ENCODE measurements around the gene PPP2R2D.
A peak's percentile ranks its signal among the peaks of the same experiment; 100 is the strongest.
"Not testable (repeated sequence)": the region's sequence is repeated elsewhere in the genome, so short reads cannot be mapped to it uniquely, and the experiment has no call there.

PPP2R2D gene

GRCh38 chr10:131977323-131978096 lies 76.7 kb downstream of the PPP2R2D start:
- Mint-ChIP-seq H3K4me3 (no peak overlapping the region), H3K4me1 (peaks cover 25 to 34% of the 10 kb centered on the region in 2 donors), H3K27me3 (peaks cover 0 to 18% of the 10 kb centered on the region in 2 donors), H3K36me3 (peaks cover 9 to 14% of the 10 kb centered on the region in 2 donors), H3K9me3 (peaks cover 0 to 2% of the 10 kb centered on the region in 2 donors), H3K27ac (no peak overlapping the region)
- ATAC-seq (replicated peaks) (no peak), DNase-seq (no peak)

- Mint-ChIP-seq H3K4me3 (no peak overlapping the region), H3K9me3 (peaks cover 0 to 2% of the 10 kb centered on the region in 2 donors), H3K27ac (no peak overlapping the region), H3K27me3 (peaks cover 0 to 18% of the 10 kb centered on the region in 2 donors), H3K36me3 (peaks cover 6 to 9% of the 10 kb centered on the region in 2 donors), H3K4me1 (peaks cover 21 to 34% of the 10 kb centered on the region in 2 donors)
- ATAC-seq (replicated peaks) (no peak), DNase-seq (no peak)
Measured at GRCh38 chr10:131978366-131978765, 77.6 kb downstream of the PPP2R2D start.

- Mint-ChIP-seq H3K27ac (no peak overlapping the region), H3K9me3 (peaks cover 0 to 1% of the 10 kb centered on the region in 2 donors), H3K36me3 (peaks cover 6 to 8% of the 10 kb centered on the region in 2 donors), H3K4me3 (no peak overlapping the region), H3K27me3 (peaks cover 0 to 18% of the 10 kb centered on the region in 2 donors), H3K4me1 (peaks cover 21 to 34% of the 10 kb centered on the region in 2 donors)
- DNase-seq (no peak), ATAC-seq (replicated peaks) (no peak)
Measured at GRCh38 chr10:131978851-131979250, 78.0 kb downstream of the PPP2R2D start.

DNA sequence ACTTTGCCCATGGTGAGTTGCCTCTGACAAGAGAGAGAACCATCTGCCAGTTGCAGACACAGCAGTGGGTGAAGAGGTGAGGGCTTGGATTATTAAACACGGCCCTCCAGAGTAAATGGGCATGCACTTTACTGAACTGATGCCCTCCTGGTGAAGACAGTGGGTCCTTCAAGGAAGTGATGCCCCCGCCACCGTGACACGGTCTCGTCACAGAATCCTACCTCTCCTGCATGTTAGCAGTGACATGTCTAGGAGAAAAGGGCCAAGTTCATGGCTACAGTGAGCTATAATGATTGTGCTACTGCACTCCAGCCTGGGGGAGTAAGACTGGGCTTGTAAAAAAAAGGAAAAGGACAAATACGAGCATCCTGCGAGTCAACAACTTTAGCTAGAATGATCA lies 78.5 kb downstream of the PPP2R2D start:
- Mint-ChIP-seq H3K36me3 (peaks cover 3 to 6% of the 10 kb centered on the region in 2 donors), H3K9me3 (no peaks in the 10 kb centered on the region), H3K4me1 (peaks cover 21 to 34% of the 10 kb centered on the region in 2 donors), H3K27me3 (peaks cover 0 to 18% of the 10 kb centered on the region in 2 donors), H3K27ac (peak overlapping the region; percentile 53), H3K4me3 (peak overlapping the region in 1 of 2 donors; percentile 31)
- DNase-seq = no peak
- no peak for ATAC-seq (replicated peaks)

DNA sequence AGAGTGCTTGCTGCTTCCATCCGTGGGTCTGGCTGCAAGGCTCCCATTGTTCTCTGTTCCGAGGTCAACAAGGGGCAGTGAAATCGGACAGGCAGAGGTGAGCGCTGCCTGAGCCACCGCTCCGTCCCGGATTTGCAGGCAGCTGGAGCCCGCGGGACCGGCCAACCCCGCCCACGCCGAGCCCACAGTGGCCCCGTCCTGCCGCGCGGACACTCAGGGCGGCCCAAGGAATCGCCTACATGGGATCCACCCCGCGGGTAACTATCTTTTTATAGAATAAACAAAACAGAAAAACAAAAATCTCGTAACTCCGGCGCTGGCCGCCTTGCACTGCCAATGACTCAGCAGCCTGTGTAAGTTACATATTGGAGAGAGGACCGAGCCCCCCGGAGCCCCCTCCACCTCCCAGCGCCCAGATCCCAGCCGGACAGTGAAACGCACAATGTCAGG lies 79.0 kb downstream of the PPP2R2D start:
- Mint-ChIP-seq H3K27me3 (peaks cover 0 to 18% of the 10 kb centered on the region in 2 donors), H3K4me3 (peak overlapping the region; percentile 69 to 71), H3K4me1 (peaks cover 21 to 34% of the 10 kb centered on the region in 2 donors), H3K27ac (peak overlapping the region; percentile 53), H3K36me3 (peaks cover 3 to 5% of the 10 kb centered on the region in 2 donors), H3K9me3 (no peaks in the 10 kb centered on the region)
- ATAC-seq (replicated peaks) (no peak), DNase-seq (no peak)

- Mint-ChIP-seq H3K4me3 (peak overlapping the region; percentile 69 to 71), H3K36me3 (peaks cover 3% of the 10 kb centered on the region in 2 donors), H3K27me3 (peaks cover 0 to 18% of the 10 kb centered on the region in 2 donors), H3K27ac (no peak overlapping the region), H3K4me1 (peaks cover 21 to 34% of the 10 kb centered on the region in 2 donors), H3K9me3 (no peaks in the 10 kb centered on the region)
- ATAC-seq (replicated peaks) = no peak
- no peak for DNase-seq
Measured at GRCh38 chr10:131980321-131980720, 79.5 kb downstream of the PPP2R2D start.

GRCh38 chr10:131980761-131981428 lies 80.1 kb downstream of the PPP2R2D start:
- peaks cover 2 to 18% of the 10 kb centered on the region in 2 donors for H3K27me3 Mint-ChIP-seq
- ATAC-seq (replicated peaks) = no peak
- peak overlapping the region; percentile 91 to 96 for H3K4me3 Mint-ChIP-seq
- no peak overlapping the region for H3K27ac Mint-ChIP-seq
- peaks cover 18 to 34% of the 10 kb centered on the region in 2 donors for H3K4me1 Mint-ChIP-seq
- no peaks in the 10 kb centered on the region for H3K9me3 Mint-ChIP-seq
- peaks cover 3 to 4% of the 10 kb centered on the region in 2 donors for H3K36me3 Mint-ChIP-seq
- no peak for DNase-seq

DNA sequence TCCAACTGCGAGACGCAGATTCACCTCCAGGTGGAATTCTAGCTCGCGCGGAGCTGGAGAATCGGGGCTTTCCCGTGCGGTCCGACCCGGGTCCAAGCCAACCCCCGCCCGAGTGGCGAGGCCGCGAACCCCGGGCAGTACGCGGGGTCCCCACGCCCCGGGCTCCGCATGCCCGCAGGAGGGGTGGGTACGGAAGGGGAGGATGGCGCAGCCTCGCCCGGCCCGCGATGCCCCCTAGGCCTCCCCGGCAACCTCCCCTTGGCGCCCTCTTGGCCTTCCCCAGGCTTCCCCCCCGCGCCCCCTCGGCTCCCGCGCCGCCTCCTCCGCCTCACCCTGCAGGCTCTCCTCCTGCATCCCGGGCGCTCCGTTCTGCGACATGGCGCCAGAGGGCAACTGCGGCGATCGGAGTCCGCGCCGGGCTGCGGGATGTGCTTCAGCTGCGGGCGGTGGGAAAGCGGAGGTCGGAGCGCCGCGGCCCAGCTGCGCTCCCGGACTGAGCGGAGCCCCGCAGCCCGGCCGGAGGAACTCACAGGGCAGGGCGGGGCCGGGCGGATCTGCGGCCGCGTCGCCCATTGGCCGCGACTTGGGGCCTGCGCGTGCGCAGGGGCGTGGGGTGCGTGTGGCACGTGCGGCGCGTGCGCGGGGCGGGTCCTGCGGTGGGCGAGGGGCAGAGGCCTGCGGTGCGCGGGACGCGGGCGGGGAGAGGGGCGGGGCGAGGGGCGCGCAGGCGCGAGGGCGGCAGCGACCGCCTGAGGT lies 80.8 kb downstream of the PPP2R2D start, which contains the start of gene BNIP3:
Gene BNIP3 (minus strand): TSS at position 495 of the 756 bp plus-strand sequence. CDS start 117 bp downstream, at position 378.
- DNase-seq (peak; percentile 87), ATAC-seq (replicated peaks) (peak; percentile 90 to 94)
- Mint-ChIP-seq H3K27me3 (peaks cover 5 to 18% of the 10 kb centered on the region in 2 donors), H3K27ac (peak within 1 kb of the TSS; percentile 92), H3K9me3 (no peaks in the 10 kb centered on the region), H3K4me3 (peak within 1 kb of the TSS; percentile 91 to 96), H3K4me1 (peaks cover 14 to 31% of the 10 kb centered on the region in 2 donors), H3K36me3 (peaks cover 3 to 6% of the 10 kb centered on the region in 2 donors)

DNA sequence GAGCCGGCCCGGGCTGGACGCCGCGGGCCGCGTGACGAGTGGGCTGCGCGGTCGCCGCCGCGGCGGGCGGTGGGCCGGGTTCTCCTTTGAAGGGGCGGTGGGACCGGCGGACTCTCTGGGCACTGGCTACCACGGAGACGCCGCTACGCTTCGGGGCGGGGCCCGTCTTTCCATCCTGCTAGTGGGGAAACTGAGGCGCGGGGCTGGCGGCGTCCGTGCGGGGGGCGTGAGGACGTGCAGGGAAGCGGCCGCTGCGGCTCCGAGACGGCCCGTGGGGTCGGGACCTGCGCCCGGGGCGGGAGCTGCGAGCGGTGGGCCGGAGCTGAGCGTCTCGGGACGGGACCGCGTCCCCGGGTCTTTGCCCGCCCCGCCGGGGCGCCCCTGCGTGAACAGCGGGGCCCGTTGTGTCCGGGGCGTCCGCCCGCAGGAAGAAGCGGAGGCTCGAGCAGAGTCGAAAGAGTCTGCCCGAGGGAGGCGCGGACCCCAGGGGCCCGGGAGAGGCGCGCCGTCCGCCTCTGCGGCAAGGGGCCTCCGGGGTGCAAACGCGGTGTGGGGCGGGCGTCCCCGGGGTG lies 81.5 kb downstream of the PPP2R2D start:
- H3K4me3 Mint-ChIP-seq = peak overlapping the region; percentile 91 to 96
- peaks cover 14 to 28% of the 10 kb centered on the region in 2 donors for H3K4me1 Mint-ChIP-seq
- peaks cover 5 to 18% of the 10 kb centered on the region in 2 donors for H3K27me3 Mint-ChIP-seq
- peaks cover 3 to 6% of the 10 kb centered on the region in 2 donors for H3K36me3 Mint-ChIP-seq
- DNase-seq (peak; percentile 6), ATAC-seq (replicated peaks) (peak; percentile 30 to 38)
- no peaks in the 10 kb centered on the region for H3K9me3 Mint-ChIP-seq
- H3K27ac Mint-ChIP-seq = no peak overlapping the region

- H3K27me3 Mint-ChIP-seq = peaks cover 5 to 18% of the 10 kb centered on the region in 2 donors
- DNase-seq (no peak), ATAC-seq (replicated peaks) (no peak)
- H3K36me3 Mint-ChIP-seq = peaks cover 3 to 6% of the 10 kb centered on the region in 2 donors
- peak overlapping the region; percentile 55 to 57 for H3K4me3 Mint-ChIP-seq
- peaks cover 14 to 28% of the 10 kb centered on the region in 2 donors for H3K4me1 Mint-ChIP-seq
- H3K9me3 Mint-ChIP-seq = no peaks in the 10 kb centered on the region
- no peak overlapping the region for H3K27ac Mint-ChIP-seq
Measured at GRCh38 chr10:131982796-131983195, 82.0 kb downstream of the PPP2R2D start.

DNA sequence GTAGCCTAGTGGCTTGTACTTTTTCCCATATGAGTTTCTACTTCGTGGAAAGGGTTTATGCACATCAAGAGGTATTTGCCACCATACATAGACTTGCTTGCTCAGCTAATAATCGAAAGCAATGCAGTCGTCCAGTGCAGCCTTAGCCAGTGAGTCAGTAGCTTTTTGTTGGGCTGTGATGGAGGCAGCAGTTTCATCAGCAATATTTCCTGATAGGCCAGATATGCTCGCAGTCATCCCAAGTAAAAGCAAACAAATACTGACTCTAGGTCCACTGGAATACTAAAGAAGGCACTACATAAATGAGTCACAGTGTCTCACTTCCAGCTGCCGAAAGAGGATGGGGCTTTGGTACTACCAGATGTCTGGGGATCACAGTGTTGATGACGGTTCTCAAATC lies 83.0 kb downstream of the PPP2R2D start:
- peaks cover 3 to 6% of the 10 kb centered on the region in 2 donors for H3K36me3 Mint-ChIP-seq
- no peak overlapping the region for H3K4me3 Mint-ChIP-seq
- H3K9me3 Mint-ChIP-seq = peaks cover 0 to 2% of the 10 kb centered on the region in 2 donors
- ATAC-seq (replicated peaks) = no peak
- H3K27me3 Mint-ChIP-seq = peaks cover 5 to 18% of the 10 kb centered on the region in 2 donors
- H3K27ac Mint-ChIP-seq = no peak overlapping the region
- peaks cover 14 to 27% of the 10 kb centered on the region in 2 donors for H3K4me1 Mint-ChIP-seq
- DNase-seq = no peak

DNA sequence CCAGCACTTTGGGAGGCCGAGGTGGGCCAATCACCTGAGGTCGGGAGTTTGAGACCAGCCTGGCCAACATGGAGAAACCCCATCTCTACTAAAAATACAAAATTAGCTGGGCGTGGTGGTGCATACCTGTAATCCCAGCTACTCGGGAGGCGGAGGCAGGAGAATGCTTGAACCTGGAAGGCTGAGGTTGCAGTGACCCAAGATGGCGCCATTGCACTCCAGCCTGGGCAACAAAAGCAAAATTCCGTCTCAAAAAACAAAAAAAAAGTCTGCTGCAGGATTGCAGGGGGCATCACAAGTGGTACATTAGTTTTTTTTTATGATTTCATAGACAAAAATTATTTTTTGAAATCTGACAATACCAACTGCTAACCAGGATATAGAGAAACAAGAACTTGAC lies 86.0 kb downstream of the PPP2R2D start:
- DNase-seq; H3K4me3 Mint-ChIP-seq; H3K4me1 Mint-ChIP-seq; ATAC-seq (replicated peaks); H3K27me3 Mint-ChIP-seq; H3K27ac Mint-ChIP-seq; H3K36me3 Mint-ChIP-seq; H3K9me3 Mint-ChIP-seq: not testable (repeated sequence)

- H3K4me3 Mint-ChIP-seq; ATAC-seq (replicated peaks); H3K27me3 Mint-ChIP-seq; H3K27ac Mint-ChIP-seq; DNase-seq; H3K4me1 Mint-ChIP-seq; H3K9me3 Mint-ChIP-seq; H3K36me3 Mint-ChIP-seq: not testable (repeated sequence)
Measured at GRCh38 chr10:131987301-131987700, 86.5 kb downstream of the PPP2R2D start.
